Measurements from ENCODE around the gene TRIM24.

Gene TRIM24

DNA sequence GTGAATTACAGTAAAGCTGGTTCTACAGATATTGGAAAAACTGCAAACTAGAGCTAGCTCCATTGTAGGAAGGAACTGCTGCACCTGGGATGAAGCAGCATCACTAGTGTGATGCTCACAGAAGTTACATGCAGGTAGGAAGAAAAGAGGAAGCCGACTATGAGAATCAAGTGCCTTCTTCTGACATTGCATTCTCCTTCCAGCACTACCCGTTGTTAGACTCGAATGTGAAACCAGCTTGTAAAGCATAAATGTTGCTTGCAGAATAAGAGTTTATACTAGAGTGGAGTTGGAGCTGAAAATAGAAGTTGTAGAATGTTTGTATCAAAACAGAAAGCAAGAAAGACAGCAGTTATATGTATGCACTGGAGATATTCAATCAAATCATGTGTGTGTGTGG is 49.9 kb downstream of the TRIM24 start:
- TF ChIP-seq, protein P1, sequence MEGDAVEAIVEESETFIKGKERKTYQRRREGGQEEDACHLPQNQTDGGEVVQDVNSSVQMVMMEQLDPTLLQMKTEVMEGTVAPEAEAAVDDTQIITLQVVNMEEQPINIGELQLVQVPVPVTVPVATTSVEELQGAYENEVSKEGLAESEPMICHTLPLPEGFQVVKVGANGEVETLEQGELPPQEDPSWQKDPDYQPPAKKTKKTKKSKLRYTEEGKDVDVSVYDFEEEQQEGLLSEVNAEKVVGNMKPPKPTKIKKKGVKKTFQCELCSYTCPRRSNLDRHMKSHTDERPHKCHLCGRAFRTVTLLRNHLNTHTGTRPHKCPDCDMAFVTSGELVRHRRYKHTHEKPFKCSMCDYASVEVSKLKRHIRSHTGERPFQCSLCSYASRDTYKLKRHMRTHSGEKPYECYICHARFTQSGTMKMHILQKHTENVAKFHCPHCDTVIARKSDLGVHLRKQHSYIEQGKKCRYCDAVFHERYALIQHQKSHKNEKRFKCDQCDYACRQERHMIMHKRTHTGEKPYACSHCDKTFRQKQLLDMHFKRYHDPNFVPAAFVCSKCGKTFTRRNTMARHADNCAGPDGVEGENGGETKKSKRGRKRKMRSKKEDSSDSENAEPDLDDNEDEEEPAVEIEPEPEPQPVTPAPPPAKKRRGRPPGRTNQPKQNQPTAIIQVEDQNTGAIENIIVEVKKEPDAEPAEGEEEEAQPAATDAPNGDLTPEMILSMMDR (IDR thresholded peaks at IDR 0.05; ENCODE audit: insufficient read depth, low read length, missing control alignments), result no peak
- ChIA-PET CTCF (no interaction called here), POLR2A (no interaction called here)
- no peak overlapping the region for H3K4me3 ChIP-seq (ENCODE audit: low read depth, low read length)
- no peak for DNase-seq (ENCODE audit: low read depth, low spot score)

DNA sequence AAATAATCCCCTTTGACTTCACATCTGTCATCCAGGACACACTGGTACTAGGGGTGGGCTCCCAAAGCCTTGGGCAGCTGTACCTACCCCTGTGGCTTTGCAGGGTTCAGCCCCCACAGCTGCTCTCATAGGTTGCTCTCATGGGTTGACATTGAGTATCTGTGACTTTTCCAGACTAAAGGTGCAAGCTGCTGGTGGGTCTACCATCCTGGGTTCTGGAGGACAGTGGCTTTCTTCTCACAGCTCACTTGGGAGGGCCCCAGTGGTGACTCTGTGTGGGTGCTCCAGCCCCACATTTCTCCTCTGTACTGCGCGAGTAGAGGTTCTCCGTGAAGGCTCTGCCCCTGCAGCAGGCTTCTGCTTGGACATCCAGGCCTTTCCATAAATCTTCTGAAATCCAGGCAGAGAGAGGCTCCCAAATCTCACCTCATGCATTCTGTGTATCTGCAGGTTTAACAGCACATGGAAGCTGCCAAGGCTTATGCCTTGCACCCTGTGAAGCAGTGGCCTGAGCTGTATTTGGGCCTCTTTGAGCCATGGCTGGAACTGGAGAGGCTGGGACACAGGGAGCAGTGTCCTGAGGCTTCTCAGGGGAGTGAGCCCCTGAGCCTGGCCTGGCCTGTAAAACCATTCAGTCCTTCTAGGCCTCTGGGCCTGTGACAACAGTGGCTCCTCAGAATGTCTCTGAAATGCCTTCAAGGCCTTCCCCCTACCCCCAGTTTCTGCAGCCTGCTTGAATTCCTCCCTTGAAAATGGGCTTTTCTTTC is 52.2 kb downstream of the TRIM24 start:
- TF ChIP-seq, protein P1 (IDR thresholded peaks at IDR 0.05; ENCODE audit: insufficient read depth, low read length, missing control alignments), result no peak
- ChIA-PET CTCF (no interaction called here), POLR2A (no interaction called here)
- no peak overlapping the region for H3K4me3 ChIP-seq (ENCODE audit: low read depth, low read length)
- no peak for DNase-seq (ENCODE audit: low read depth, low spot score)

DNA sequence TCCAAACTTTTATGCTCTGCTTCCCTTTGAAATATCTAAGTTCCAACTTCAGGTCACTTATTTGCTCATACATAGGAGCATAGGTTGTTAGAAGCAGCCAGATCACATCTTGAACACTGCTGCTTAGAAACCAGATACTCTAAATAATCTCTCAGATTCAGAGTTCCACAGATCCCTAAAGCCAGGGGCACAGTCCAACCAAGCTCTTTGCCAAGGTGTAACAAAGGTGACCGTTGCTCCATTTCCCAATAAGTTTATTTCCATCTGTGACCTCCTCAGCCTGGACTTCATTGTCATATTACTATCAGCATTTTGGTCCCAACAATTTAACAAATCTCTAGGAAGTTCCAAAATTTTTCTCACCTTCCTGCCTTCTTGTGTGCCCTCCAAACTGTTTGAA is 52.8 kb downstream of the TRIM24 start:
- TF ChIP-seq, protein P1 (IDR thresholded peaks at IDR 0.05; ENCODE audit: insufficient read depth, low read length, missing control alignments), result no peak
- CTCF ChIA-PET, result no interaction called here
- POLR2A ChIA-PET, result no interaction called here
- DNase-seq (ENCODE audit: low read depth, low spot score), result no peak
- no peak overlapping the region for H3K4me3 ChIP-seq (ENCODE audit: low read depth, low read length)

DNA sequence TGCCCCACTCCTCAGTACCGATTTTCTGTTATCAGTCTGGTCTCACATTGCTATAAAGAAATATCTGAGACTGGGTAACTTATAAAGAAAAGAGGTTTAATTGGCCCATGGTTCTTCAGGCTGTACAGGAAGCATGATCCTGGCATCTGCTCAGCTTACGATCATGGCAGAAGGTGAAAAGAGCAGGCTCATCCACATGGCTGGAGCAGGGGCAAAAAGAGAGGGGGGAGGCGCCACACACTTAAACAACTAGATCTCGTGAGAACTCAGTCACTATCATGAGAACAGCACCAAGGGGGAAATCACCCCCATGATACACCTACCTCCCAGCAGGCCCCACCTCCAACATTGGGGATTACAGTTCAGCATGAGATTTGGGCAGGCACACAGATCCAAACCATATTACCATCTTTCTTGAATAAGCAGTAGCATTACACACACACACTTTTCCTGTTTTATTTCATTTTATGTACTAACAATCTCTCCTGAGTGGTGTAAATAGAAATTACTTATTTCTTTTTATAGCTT is 53.3 kb downstream of the TRIM24 start:
- CTCF ChIA-PET, result no interaction called here

DNA sequence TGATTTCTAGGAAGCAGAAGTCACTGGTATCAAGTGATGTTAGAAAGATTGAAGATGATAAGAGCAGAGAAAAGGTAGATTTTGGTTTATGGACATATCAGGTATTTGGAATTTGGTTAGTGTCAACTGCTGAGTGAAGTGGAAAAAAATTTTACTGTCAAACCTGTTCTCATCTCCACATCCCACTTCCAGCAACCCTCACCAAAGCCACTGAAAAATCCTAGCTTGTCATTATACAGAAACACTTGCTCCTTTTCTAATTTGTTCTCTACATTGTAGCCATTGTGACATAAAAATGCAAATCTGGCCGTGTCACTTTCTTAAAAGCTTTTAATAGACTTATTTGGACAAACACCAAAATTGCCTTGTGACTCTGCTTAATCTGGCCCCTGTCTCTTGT is 54.0 kb downstream of the TRIM24 start:
- no peak for DNase-seq (ENCODE audit: low read depth, low spot score)
- TF ChIP-seq, protein P1 (IDR thresholded peaks at IDR 0.05; ENCODE audit: insufficient read depth, low read length, missing control alignments), result no peak
- ChIA-PET POLR2A (no interaction called here), CTCF (no interaction called here)
- H3K4me3 ChIP-seq (ENCODE audit: low read depth, low read length), result no peak overlapping the region

More for the DNA sequence above, 53.3 kb downstream of the TRIM24 start:
- POLR2A ChIA-PET, result no interaction called here
- TF ChIP-seq, protein P1 (IDR thresholded peaks at IDR 0.05; ENCODE audit: insufficient read depth, low read length, missing control alignments), result no peak
- DNase-seq (ENCODE audit: low read depth, low spot score), result no peak
- no peak overlapping the region for H3K4me3 ChIP-seq (ENCODE audit: low read depth, low read length)

DNA sequence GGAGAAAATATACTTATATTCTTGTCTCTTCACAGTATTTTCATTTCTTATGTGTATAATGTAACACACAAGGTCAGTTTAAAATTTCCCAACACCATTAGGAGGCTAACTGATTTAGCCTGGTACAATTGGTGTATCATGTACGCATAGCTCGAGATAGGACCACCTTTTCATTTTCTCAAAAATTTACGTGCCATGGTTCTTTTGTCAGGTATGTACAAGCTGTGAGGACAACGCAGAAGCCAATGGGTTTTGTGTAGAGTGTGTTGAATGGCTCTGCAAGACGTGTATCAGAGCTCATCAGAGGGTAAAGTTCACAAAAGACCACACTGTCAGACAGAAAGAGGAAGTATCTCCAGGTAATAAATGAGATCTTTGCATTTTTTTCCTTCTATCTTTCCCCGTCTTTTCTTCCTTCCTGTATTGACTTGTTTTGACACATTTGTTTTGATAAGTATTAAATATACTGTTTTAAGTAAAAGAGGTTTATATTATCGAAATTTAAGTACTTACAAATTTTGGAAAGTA is 55.0 kb downstream of the TRIM24 start:
- POLR2A ChIA-PET, result no interaction called here
- no peak for DNase-seq (ENCODE audit: low read depth, low spot score)
- TF ChIP-seq, protein P1 (IDR thresholded peaks at IDR 0.05; ENCODE audit: insufficient read depth, low read length, missing control alignments), result no peak
- H3K4me3 ChIP-seq (ENCODE audit: low read depth, low read length), result no peak overlapping the region
- CTCF ChIA-PET, result no interaction called here
